Measurements from ENCODE around the gene RNF150. TPM values are rescaled to one million over a fixed set of nuclear protein-coding genes. Genes with fewer than 3 reads are reported as not detected.

RNF150 gene
- total RNA-seq, 1 donor from 2014 or later: not detected

GRCh38 chr4:141131723-141132071 is 1.6 kb downstream of the RNF150 start:
- ATAC-seq (ENCODE audit: low read depth): no peak
- DNase-seq: no peak
- Mint-ChIP-seq H3K36me3 (ENCODE audit: low read depth) (no peaks in the 10 kb centered on the region), H3K27me3 (peaks cover 62% of the 10 kb centered on the region), H3K4me1 (peaks cover 17% of the 10 kb centered on the region), H3K9me3 (no peaks in the 10 kb centered on the region), H3K4me3 (peak overlapping the region; percentile 58), H3K27ac (no peak overlapping the region)
- intact Hi-C loops (cut with micrococcal nuclease): loop anchor here (2.0 kb wide), 1 partner anchor 89 kb away; the partner anchor contains the start of gene ZNF330
- POLR2A ChIA-PET: no interaction called here
- CTCF ChIA-PET: no interaction called here
- no peak for TF ChIP-seq CTCF (IDR thresholded peaks at IDR 0.05)

- ATAC-seq (ENCODE audit: low read depth) (no peak), DNase-seq (no peak)
- intact Hi-C loops (cut with micrococcal nuclease): no loop called here
- H3K27ac Mint-ChIP-seq: no peak overlapping the region
- H3K4me3 Mint-ChIP-seq: peak overlapping the region; percentile 58
- peaks cover 59% of the 10 kb centered on the region for H3K27me3 Mint-ChIP-seq
- H3K36me3 Mint-ChIP-seq (ENCODE audit: low read depth): no peaks in the 10 kb centered on the region
- no peak for TF ChIP-seq CTCF (IDR thresholded peaks at IDR 0.05)
- peaks cover 17% of the 10 kb centered on the region for H3K4me1 Mint-ChIP-seq
- H3K9me3 Mint-ChIP-seq: no peaks in the 10 kb centered on the region
- CTCF ChIA-PET: no interaction called here
- POLR2A ChIA-PET: no interaction called here
Observed at GRCh38 chr4:141130947-141131605, 2.2 kb downstream of the RNF150 start.

- H3K36me3 Mint-ChIP-seq (ENCODE audit: low read depth): no peaks in the 10 kb centered on the region
- POLR2A ChIA-PET: no interaction called here
- peaks cover 43% of the 10 kb centered on the region for H3K27me3 Mint-ChIP-seq
- intact Hi-C loops (cut with micrococcal nuclease): no loop called here
- H3K9me3 Mint-ChIP-seq: no peaks in the 10 kb centered on the region
- DNase-seq (no peak), ATAC-seq (ENCODE audit: low read depth) (no peak)
- CTCF ChIA-PET: no interaction called here
- H3K27ac Mint-ChIP-seq: no peak overlapping the region
- no peak for TF ChIP-seq CTCF (IDR thresholded peaks at IDR 0.05)
- no peak overlapping the region for H3K4me3 Mint-ChIP-seq
- peaks cover 7% of the 10 kb centered on the region for H3K4me1 Mint-ChIP-seq
Observed at GRCh38 chr4:141127884-141128283, 5.4 kb downstream of the RNF150 start.

- Mint-ChIP-seq H3K4me3 (no peak overlapping the region), H3K27me3 (peaks cover 42% of the 10 kb centered on the region), H3K4me1 (peaks cover 2% of the 10 kb centered on the region), H3K36me3 (ENCODE audit: low read depth) (no peaks in the 10 kb centered on the region), H3K9me3 (no peaks in the 10 kb centered on the region), H3K27ac (no peak overlapping the region)
- DNase-seq: no peak
- ChIA-PET POLR2A (no interaction called here), CTCF (no interaction called here)
- TF ChIP-seq CTCF (IDR thresholded peaks at IDR 0.05): no peak
- no peak for ATAC-seq (ENCODE audit: low read depth)
- intact Hi-C loops (cut with micrococcal nuclease): no loop called here
Observed at GRCh38 chr4:141126769-141127168, 6.5 kb downstream of the RNF150 start.

- Mint-ChIP-seq H3K4me1 (no peaks in the 10 kb centered on the region), H3K27ac (no peak overlapping the region), H3K4me3 (no peak overlapping the region), H3K36me3 (ENCODE audit: low read depth) (no peaks in the 10 kb centered on the region), H3K9me3 (no peaks in the 10 kb centered on the region), H3K27me3 (peaks cover 23% of the 10 kb centered on the region)
- DNase-seq: no peak
- no peak for TF ChIP-seq CTCF (IDR thresholded peaks at IDR 0.05)
- CTCF ChIA-PET: no interaction called here
- POLR2A ChIA-PET: no interaction called here
- ATAC-seq (ENCODE audit: low read depth): no peak
- intact Hi-C loops (cut with micrococcal nuclease): no loop called here
Observed at GRCh38 chr4:141124224-141124623, 9.0 kb downstream of the RNF150 start.

Data from activated B cell treated with CpG ODN at 0.5 μM for 24 hours (primary cell).